Stimulated activated CD4-positive, alpha-beta T cell treated with anti-CD3 and anti-CD28 coated beads, Interleukin-1b, Interleukin-23, amount 100 ng/mL, for 48 hours (primary cell): ENCODE data around the gene ODF2.
"Not testable (repeated sequence)": the region's sequence is repeated elsewhere in the genome, so short reads cannot be mapped to it uniquely, and the experiment has no call there.

Experiments
- DNase-seq: peaks from one replicate; pipeline ENCODE4 v3.0.0-alpha.2; 2020

ODF2 gene

DNA sequence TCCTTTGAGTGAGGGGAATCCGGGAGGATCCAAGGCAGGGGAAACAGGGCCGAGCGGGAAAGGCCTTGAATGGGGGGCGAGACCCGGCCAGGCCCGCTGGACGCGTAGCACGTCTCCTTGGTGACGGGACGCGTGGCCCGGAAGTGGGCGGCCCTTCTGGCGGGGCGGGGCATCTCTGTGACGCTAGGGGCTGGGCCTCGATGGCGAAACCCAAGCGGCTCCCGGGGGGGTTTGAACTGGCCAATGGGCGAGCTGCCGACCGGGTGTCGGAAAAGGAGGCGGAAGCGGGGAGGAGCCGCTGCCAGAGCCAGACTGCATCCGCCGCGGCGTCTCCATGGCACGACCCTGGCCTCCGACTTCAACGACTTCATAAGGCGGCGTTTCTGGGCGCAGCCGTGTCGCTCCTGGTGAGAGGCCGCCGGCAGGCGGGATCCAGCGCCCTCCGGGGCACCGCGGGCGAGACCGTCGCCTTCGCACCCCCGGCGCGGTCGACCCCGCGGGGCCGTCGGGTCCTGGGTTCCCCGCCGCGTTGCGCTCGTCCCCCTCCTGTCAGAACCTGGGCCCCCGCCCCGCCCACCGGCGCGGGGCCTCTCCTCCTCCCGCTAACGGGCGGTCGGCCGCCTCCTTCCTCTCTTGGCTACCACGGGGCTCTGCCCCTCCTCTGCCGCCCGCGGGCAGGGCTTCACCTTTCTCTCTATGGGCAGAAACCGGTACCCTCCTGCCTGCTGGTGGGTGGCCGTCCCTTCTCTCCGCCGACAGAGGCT is at the start of gene ODF2:
Gene ODF2 (plus strand): TSS at position 158 of the 764 bp plus-strand sequence. CDS start 86 bp downstream, at position 244.
- DNase-seq = peak; percentile 99

DNA sequence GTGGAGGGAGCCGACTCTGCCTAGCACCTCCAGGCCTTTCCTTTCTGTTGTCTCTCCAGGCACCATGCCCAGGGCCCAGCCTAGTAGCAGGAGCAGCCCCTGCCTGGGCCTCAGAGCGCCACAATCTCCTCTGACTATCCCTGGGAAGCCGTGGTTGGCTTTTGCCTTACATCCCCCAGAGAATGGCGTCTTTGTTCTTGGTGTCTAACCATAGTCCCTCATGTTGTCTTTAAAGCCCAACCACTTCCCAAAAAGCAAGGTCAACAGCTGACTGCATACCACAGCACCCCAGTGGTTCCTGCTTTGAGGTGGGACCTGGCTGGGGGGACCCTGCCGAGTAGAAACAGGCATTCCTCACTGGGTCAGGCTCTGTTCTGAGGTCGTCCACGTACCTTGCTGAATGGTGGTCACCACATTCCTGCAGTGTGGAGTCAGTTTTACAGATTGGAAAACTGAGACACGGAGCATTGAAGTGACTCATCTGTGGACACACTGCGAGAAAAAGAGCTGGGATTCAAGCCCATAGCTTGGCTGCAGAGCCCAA is 48.9 kb upstream of the ODF2 start:
- no peak for DNase-seq

DNA sequence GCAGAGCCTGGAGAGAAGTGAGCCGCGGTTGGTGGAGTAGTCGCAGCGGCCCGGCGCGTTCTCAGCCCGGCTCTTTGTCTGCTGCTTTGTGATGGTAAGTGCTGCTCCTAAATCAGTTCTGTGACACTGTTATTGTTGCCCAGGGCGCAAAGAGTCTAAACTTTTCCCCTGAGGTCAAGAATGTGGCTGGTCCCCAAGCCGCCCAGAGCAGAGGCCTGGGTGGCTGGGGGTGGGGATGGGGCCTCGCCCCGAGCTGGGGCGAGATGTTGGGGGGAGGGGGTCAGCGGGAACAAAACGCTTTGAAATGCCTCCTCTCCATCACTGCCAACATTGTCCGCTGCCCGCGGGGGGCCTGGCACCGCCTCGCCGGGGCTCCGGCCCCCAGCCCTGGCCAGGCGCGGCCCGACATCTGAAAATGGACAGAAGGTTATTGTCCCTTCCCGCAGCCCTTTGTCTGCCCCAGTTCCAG is 46.8 kb upstream of the ODF2 start:
- DNase-seq = no peak

DNA sequence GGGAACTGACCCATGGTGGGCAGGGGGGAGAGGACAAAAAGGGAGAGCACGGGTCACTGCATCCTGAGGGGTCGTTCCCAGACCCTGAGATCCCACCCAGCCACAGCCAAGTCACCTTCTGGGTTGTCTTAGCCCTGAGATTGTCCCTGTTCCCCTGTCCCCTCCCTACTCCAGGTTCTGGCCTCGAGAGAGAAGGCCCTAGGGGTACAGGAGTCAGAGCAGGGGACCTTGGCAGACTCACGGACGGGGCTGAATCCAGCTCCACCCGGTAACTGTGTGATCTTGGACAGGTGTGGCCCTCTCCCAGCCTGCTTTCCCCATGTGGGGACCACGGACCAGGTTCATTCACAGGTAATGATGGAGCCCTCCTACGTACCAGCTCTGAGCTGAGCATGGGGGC is 46.4 kb upstream of the ODF2 start:
- no peak for DNase-seq

DNA sequence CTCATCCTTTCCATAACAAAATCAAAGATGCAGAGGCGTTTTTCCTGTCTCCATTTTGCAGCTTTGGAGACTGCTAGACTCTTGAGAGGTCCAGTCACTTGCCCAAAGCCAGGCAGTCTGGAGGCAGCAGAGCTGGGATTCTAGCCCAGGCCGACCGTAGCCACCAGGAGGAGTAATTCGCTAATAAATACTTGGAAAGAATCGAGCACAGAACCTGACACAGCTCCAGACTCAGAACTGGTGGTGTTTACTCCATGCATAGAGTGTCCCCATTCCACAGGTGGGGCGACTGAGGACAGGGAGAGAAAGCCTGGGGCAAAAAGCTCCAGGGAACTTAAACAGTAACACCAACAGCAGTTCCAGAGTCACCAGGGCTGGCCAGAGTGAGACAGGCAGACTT is 45.8 kb upstream of the ODF2 start:
- no peak for DNase-seq

DNA sequence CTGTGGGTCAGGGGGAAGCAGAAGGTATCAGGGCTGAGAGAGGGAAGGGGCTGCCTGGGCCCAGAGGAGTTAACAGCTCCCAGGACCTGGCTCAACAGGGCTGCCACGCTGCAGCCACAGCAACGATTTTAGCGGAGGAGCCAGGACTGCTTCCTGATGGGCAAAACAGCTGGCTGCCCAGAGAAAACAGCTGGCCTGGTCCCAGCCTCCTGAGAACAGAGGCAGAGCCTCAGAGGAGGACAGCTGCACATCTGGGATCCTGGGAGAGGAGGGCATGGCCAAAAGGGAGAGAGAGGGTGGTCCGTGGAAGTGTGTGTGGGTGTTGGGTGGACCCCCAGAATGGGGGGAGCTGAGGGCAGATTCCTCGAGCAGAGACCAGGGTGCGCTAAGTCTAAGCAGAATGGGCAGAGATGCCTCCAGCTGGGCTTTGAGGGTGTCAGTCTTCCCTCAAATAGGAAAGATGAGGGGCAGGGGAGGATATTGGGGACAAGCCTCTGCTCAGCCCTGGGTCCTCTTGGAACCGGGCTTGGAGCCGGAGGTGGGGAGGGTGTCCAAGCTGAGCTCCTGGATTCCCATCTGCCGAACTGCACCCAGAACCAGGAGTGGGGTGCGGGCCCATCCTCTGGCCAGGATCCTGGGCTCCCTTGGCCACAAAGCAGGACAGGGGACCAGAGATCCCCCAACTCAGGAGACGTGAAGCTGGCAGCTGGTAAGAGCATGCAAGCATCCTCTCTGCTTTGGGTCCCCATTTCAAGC is 44.3 kb upstream of the ODF2 start:
- DNase-seq = no peak

DNA sequence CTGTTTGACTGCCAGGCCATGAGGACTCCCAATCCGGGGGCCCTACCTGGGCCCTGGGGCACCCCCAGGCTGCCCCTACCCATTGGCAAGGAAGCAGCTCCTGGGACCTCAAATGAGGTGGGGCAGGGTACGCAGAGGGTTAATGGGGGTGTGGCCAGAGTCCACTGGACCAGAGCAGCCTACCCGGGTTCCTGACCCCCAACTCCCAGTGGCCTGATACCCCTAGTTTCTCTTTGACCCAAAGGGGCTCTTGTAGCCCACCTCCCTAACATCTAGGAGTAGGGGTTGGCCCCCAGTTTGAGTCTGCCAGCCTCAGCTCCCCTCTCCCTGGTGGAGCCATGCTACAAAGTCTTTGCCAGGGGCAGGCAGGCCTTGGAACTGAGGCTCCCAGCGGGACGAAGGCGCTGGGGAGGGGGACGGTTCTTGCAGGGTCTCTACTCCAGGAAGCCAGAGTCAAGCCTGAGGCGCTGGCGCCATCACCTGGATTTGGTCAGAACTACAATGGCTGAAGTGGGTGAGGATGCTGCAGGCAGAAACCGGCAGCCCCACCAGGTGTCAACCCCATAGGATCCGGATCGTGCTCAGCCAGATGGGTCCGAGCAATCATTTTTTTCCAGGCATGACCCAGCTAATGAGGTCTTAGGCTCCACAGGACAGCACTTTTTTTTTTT is 43.6 kb upstream of the ODF2 start:
- peak; percentile 55 for DNase-seq

DNA sequence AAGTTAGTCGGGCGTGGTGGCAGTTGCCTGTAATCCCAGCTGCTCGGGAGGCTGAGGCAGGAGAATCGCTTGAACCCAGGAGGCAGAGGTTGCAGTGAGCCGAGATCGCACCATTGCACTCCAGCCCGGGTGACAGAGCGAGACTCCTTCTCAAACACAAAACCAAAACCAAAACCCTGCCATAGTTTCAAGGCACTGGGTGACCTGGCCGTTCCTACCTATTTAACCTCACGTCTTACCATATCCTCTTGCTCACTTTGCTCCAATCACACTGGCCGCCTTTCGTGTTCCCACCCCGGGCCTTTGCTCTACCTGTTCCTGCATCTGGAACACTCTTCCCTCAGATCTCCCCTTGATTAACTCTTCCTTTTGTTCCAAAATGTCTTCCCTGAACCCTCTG is 42.1 kb upstream of the ODF2 start:
- not testable (repeated sequence) for DNase-seq

DNA sequence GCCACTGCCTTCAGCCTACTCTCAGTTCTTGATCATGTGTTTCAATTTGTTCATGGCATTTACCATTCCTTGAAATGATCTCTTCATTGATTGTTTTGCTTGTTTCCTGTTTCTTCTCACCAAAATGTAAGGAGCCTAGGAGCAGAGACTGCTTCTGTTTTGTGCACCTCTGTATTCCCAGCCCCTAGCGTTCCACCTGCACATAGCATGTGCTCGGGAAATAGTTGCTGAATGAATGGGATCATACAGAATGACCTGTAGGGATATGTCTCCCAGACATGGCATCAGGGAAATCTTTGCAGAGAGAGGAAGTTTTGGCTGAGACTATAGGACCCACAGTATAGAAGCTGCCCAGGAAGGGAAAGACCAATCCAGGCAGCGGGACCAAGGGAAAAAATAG is 41.3 kb upstream of the ODF2 start:
- no peak for DNase-seq

DNA sequence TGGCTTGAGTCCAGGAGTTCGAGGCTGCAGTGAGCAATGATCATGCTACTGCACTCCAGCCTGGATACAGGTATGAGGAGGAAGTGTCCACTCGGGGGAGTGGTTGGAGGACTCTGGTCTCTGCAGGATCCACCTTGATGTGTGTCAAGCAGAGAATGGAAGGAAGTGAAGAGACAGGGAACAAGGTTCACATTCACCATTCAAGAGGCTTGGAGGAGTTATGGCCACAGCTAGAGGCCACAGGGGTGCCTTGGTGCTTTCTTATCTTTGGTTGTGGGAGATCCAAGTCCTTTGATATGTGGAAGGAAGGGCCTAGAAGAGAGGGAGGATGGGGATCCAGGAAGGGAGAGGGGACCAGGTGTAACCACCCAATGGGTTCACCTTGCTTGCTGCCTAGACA is 40.5 kb upstream of the ODF2 start:
- DNase-seq = no peak

DNA sequence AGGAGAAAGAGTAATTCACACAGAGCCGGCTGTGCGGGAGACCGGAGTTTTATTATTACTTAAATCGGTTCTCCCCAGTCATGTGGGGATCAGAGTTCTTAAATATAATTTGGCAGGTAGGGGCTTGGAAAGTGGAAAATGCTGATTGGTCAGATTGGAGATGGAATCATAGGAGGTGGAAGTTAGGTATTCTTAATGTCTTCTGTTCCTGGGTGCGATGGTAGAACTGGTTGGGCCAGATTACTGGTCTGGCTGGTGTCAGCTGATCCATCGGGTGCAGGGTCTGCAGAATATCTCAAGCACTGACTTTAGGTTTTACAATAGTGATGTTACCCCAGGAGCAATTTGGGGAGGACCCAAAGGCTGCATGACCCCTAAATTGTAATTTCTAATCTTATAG is 39.8 kb upstream of the ODF2 start:
- no peak for DNase-seq

DNA sequence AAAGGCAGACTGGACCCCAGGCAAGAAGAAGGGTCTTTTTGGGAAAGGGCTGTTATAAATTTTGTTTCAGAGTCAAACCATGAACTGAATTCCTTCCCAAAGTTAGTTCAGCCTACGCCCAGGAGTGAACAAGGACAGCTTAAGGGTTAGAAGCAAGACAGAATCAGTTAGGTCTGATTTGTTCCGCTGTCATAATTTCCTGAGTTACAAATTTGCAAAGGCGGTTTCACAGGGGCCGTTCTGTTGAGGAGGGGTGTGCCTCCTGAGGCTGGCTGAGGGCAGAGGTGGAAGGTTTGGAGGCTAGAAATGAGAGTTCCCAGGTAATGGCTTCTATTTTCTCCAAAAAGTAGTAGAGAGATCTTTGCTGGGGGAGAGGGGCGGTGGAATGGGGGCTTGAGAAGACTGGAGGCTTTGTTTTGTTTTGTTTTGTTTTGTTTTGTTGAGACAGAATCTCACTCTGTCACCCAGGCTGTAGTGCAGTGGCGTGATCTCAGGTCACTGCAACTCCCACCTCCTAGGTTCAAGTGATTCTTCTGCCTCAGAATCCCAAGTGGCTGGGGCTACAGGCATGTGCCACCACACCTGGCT is 39.3 kb upstream of the ODF2 start:
- DNase-seq = no peak

DNA sequence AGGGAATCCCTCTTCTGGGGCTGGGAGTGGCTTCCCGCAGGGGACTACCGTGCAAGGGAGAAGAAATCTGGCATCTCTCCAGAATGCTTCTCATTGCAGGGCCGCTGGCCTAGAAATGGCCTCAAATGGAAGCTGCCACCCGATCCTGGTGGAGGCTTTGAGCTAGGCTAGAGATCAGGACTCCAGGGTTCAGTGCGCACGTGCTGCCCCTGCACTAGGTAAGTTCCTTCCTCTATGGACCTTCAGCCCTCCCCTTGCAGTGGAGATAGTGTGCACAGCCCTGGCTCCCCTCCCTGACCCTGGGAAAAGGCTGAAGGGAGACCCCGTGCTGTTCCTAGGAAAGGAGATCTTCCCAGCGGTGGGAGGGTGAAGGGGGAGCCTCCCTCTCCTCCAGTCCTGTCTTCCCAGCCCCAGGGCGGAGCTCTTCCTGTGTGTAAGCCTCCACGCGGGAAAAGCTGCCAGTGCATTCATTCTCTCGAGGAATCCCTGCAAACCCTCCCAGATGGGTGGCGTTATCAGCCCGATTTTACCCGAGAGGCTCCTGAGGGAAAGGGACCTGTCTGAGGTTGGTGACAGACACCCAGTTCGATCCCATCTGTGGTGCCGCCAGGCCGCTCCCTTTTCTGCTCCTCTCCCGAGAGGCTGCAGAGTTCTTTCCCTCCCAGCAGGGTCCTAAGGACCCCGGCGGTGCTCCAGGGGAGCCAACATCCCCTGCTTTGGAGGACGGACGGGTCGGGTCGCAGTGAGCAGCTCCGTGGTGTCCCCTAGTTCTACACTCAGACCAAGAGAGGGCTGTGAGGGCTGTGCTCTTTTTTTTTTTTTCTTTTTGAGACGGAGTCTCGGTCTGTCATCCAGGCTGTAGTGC is 36.5 kb upstream of the ODF2 start:
- no peak for DNase-seq

DNA sequence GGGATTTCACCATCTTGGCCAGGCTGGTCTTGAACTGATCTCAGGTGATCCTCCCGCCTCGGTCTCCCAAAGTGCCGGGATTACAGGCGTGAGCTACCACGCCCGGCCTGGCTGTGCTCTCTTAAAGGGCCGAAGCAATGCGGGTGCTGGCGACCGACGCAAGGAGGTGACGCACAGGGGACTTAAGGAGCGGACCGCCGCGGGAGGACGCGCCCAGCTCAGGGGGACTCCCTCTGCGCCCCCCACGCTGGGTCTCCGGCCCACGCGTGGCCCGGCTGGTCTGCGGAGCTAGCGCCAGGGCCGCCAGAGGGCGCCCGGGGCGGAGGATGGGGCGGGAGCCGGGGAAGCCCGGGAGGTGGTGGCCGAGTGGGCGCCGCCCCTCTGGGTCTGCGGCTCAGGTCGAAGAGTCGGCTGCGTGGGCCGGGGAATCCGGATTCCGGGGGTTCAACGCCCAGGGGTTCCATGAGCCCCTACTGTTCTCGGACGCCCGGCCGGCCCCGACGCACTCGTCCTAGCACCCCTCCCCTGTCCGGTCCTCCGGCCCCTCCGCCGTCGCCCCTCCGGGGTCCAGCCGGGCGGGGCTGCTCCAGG is 35.7 kb upstream of the ODF2 start:
- peak; percentile 54 for DNase-seq

DNA sequence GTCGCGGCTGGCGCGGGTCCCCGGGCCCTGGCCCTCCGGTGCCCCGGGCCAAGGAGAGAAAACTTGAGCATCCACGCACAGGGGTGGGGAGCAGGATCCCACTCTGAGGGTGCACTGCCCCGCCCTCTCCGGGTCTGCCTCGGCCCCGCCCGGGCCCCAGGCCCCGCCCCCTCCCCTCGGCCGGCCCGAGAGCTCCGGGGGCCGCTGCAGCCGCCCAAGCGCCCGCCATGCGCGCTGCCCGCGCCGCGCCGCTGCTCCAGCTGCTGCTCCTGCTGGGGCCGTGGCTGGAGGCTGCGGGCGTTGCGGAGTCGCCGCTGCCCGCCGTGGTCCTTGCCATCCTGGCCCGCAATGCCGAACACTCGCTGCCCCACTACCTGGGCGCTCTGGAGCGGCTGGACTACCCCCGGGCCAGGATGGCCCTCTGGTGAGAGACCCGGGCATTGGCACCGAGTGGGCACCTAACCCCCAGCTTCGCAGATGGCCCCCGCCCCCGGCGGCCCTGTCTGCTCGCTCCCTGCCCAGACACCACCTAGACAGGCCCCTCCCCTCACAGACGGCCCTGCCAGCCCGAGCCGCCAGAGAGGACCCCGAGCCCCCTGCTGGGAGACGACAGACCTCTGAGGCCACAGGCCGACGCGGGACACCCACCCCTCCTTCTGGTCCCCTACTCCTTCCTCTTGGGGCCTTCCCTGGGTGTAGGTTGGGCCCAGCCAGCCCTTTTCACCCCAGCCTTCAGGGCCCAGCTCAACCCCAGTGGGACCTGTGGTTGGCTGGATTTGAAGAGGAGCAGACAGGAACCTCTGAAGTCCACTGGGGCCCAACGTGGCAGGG is 34.9 kb upstream of the ODF2 start, which contains the start of gene CERCAM:
Gene CERCAM (plus strand): TSS at position 207 of the 831 bp plus-strand sequence. CDS start 21 bp downstream, at position 228.
- DNase-seq = peak; percentile 27

DNA sequence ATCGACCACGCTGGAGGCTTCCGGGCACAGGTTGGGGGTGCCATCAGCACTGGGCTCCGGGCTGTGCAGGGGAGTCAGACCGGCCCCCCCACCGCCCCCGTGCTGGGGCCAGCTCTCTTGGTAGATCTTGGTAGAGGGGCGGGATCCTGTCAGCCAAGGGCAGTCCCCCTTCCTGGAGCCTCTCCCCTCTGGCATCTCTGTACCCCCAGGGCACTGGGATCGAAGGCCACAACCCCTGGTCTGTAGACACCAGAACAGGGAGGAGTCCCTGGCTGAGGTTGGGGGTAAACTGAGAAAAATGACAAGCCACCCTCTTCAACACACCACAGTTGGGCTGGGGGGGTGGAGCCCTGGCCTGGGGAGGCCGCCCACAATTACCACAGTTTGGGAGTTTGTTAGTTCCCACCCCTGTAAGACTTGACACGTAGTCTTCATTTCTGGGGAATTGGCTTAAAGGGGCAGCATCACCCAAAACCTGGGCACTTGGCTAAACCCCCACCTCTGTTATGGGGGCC is 34.3 kb upstream of the ODF2 start:
- no peak for DNase-seq

DNA sequence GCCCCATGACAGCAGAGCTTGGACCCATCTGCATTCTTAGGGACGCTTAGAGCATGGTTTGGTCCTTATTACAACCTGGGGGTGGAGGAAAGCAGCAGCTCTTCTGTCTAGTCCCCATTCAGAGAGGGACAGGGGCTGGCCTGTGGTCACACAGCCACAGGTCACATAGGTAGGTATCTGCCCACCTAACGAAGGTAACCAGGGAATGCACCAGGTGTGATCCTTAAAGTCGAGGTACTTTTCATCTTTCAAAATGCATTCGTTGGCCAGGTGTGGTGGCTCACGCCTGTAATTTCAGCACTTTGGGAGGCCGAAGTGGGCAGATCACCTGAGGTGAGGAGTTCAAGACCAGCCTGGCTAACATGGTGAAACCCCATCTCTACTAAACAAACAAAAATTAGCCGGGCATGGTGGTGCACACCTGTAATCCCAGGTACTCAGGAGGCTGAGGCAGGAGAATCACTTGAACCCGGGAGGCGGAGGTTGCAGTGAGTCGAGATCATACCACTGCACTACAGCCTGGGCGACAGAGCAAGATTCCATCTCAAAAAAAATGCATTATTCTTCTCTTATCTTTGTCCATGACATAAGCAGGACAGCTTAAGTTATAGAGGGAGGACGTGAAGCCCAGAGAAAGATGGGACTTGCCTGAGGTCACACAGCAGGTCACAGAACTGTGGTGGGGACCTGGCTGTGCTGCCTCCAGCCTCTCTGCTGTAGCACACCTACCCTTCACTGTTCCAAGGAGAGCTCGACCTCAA is 33.6 kb upstream of the ODF2 start:
- DNase-seq = not testable (repeated sequence)

DNA sequence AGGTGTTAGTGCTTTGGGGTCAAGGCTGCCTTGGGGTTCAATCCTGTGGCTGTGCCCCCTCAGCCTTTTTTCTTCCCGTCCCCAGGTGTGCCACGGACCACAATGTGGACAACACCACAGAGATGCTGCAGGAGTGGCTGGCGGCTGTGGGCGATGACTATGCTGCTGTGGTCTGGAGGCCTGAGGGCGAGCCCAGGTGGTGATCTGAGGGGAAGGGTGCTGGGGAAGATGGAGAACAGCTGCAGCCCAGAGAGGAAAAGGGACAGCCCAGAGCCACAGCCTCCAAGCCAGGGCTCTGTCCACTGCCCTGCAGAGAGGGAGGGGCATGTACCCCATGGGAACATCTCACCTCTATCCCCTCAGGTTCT is 33.0 kb upstream of the ODF2 start:
- no peak for DNase-seq

DNA sequence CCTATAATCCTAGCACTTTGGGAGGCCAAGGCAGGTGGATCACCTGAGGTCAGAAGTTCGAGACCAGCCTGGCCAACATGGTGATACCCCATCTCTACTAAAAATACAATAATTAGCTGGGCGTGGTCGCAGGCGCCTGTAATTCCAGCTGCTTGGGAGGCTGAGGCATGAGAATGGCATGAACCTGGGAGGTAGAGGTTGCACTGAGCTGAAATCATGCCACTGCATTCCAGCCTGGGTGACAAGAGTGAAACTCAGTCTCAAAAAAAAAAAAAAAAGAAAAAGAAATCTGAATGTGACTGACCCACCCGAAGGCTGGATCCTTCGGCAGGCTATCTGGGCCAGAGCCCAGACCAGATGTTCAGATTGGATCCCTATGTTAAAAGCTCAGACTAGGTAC is 32.5 kb upstream of the ODF2 start:
- not testable (repeated sequence) for DNase-seq
